ENCODE results near the gene CLPTM1. TPM values are rescaled to one million over a fixed set of nuclear protein-coding genes. Genes with fewer than 3 reads are reported as not detected.
"Not testable (repeated sequence)": the region's sequence is repeated elsewhere in the genome, so short reads cannot be mapped to it uniquely, and the experiment has no call there.

Gene CLPTM1
- 36.7 TPM for total RNA-seq

GRCh38 chr19:44954649-44955504 is at the start of gene CLPTM1:
Gene CLPTM1 (plus strand): TSS chr19:44955380. CDS start chr19:44955396, 16 bp downstream.
- DNase-seq = peak; percentile 96

DNA sequence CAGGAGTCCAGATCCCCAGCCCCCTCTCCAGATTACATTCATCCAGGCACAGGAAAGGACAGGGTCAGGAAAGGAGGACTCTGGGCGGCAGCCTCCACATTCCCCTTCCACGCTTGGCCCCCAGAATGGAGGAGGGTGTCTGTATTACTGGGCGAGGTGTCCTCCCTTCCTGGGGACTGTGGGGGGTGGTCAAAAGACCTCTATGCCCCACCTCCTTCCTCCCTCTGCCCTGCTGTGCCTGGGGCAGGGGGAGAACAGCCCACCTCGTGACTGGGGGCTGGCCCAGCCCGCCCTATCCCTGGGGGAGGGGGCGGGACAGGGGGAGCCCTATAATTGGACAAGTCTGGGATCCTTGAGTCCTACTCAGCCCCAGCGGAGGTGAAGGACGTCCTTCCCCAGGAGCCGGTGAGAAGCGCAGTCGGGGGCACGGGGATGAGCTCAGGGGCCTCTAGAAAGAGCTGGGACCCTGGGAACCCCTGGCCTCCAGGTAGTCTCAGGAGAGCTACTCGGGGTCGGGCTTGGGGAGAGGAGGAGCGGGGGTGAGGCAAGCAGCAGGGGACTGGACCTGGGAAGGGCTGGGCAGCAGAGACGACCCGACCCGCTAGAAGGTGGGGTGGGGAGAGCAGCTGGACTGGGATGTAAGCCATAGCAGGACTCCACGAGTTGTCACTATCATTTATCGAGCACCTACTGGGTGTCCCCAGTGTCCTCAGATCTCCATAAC is 49.6 kb upstream of the CLPTM1 start, which contains the start of gene APOE:
APOE (plus strand) TSS at position 360 of the 724 bp plus-strand sequence. CDS start 829 bp downstream, outside the sequence.
- no peak for DNase-seq

GRCh38 chr19:44907613-44908012 is 47.6 kb upstream of the CLPTM1 start:
- no peak for DNase-seq

DNA sequence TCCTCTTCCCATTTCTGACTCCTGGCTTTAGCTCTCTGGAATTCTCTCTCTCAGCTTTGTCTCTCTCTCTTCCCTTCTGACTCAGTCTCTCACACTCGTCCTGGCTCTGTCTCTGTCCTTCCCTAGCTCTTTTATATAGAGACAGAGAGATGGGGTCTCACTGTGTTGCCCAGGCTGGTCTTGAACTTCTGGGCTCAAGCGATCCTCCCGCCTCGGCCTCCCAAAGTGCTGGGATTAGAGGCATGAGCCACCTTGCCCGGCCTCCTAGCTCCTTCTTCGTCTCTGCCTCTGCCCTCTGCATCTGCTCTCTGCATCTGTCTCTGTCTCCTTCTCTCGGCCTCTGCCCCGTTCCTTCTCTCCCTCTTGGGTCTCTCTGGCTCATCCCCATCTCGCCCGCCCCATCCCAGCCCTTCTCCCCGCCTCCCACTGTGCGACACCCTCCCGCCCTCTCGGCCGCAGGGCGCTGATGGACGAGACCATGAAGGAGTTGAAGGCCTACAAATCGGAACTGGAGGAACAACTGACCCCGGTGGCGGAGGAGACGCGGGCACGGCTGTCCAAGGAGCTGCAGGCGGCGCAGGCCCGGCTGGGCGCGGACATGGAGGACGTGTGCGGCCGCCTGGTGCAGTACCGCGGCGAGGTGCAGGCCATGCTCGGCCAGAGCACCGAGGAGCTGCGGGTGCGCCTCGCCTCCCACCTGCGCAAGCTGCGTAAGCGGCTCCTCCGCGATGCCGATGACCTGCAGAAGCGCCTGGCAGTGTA is 46.9 kb upstream of the CLPTM1 start:
- no peak for DNase-seq

DNA sequence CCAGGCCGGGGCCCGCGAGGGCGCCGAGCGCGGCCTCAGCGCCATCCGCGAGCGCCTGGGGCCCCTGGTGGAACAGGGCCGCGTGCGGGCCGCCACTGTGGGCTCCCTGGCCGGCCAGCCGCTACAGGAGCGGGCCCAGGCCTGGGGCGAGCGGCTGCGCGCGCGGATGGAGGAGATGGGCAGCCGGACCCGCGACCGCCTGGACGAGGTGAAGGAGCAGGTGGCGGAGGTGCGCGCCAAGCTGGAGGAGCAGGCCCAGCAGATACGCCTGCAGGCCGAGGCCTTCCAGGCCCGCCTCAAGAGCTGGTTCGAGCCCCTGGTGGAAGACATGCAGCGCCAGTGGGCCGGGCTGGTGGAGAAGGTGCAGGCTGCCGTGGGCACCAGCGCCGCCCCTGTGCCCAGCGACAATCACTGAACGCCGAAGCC is 46.3 kb upstream of the CLPTM1 start:
- DNase-seq = no peak

DNA sequence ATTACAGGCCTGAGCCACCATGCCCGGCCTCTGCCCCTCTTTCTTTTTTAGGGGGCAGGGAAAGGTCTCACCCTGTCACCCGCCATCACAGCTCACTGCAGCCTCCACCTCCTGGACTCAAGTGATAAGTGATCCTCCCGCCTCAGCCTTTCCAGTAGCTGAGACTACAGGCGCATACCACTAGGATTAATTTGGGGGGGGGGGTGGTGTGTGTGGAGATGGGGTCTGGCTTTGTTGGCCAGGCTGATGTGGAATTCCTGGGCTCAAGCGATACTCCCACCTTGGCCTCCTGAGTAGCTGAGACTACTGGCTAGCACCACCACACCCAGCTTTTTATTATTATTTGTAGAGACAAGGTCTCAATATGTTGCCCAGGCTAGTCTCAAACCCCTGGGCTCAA is 45.4 kb upstream of the CLPTM1 start:
- DNase-seq = no peak

- not testable (repeated sequence) for DNase-seq
These were observed 43.3 kb upstream of the CLPTM1 start for GRCh38 chr19:44911896-44912295.

DNA sequence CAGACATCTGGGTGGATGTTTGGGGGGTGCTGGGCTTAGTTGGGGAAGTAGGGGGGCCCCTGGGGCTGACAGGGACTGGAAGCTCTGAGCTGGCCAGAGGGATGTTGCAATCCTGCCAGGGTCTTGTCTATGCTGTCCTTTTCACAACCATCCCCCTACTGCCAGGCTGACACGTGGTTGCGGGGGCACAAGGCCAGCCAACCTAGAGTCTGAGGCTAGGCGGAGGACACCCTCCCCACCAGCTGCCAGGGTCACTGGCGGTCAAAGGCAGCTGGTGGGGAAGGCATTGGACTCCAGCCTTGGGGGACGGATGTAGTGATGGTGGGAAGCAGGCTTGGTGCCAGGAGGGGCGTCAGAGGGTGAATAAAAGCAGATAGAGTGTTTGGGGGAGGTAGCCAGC is 42.3 kb upstream of the CLPTM1 start:
- no peak for DNase-seq

DNA sequence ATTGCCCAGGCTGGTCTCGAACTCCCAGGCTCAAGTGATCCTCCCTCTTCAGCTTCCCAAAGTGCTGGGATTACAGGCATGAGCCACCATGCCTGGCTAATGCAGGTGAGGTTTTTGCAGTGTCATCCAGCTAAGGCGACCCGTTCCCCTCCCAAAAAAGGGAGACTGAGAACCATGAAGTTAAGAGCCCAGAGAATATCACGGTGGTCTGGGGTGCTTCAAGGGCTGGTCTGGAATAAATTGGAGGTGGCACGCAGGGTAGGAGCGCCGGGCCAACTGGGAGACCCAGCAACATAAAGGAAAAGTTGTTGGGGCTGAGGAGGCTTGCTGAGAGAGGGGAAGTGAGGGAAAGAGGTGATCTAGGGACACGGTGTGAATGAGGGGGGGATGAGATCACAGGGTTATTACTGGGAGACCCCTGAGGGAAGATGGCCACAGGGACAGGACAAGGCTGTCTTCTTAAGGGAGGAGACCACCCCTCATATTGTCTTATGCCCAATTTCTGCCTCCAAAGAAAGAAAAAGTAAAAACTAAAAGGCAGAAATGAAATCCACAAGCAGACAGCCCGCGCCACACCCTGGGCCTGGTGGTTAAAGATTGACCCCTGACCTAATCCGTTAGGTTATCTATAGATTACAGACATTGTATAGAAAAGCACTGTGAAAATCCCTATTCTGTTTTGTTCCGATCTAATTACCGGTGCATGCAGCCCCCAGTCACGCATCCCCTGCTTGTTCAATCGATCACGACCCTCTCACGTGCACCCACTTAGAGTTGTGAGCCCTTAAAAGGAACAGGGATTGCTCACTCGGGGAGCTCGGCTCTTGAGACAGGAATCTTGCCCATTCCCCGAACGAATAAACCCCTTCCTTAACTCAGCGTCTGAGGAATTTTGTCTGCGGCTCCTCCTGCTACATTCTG is 41.4 kb upstream of the CLPTM1 start:
- not testable (repeated sequence) for DNase-seq

DNA sequence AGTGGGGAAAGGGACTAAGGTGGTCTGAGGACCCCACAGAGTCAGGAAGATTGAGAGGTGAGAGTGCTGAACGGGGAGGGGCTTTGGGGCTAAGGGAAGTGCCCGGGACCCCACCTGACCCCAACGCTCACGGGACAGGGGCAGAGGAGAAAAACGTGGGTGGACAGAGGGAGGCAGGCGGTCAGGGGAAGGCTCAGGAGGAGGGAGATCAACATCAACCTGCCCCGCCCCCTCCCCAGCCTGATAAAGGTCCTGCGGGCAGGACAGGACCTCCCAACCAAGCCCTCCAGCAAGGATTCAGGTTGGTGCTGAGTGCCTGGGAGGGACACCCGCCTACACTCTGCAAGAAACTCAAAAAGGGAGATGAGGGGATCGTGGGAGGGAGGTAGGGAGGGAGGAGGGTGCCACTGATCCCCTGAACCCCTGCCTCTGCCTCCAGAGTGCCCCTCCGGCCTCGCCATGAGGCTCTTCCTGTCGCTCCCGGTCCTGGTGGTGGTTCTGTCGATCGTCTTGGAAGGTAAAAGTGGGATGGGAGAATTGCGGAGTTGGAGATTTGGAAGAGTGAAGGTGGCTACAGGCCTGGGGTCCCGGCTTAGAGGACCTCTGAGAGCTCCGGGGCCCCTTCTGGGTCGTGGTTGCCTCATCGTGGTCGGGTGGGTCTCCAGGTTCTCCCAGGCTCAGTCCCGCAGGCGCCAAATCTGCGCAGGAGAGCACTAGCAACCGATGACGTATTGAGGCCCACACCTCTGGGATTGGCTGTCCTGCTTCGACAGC is 40.6 kb upstream of the CLPTM1 start, which contains the start of gene APOC1:
APOC1 (plus strand) TSS at position 176 of the 774 bp plus-strand sequence; CDS start at position 460, 284 bp downstream.
- peak; percentile 84 for DNase-seq

- no peak for DNase-seq
These were observed 30.9 kb upstream of the CLPTM1 start for GRCh38 chr19:44924243-44924725.

DNA sequence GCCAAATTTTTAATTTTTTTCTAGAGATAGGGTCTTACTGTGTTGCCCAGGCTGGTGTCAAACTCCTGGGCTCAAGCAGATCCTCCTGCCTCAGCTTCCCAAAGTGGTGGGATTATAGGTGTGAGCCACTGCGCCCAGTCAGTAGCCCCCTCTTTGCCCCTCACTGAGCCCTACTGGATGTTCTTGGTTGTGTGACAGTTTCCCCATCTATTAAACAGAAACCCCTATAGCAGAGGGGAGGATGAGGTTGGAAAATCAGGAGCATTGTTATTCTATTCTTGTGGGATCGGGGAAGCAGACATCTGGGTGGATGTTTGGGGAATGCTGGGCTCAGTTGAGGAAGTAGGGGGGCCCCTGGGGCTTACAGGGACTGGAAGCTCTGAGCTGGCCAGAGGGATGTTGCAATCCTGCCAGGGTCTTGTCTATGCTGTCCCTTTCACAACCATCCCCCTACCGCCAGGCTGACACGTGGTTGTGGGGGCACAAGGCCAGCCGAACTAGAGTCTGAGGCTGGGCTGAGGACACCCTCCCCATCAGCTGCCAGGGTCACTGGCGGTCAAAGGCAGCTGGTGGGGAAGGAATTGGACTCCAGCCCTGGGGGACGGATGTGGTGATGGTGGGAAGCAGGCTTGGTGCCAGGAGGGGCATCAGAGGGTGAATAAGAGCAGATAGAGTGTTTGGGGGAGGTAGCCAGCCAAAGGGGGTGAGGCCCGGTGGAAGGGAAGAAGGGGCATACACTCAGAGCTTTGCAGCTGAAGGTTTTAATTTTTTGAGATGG is 29.9 kb upstream of the CLPTM1 start:
- DNase-seq = peak; percentile 34

GRCh38 chr19:44926245-44927077 is 28.7 kb upstream of the CLPTM1 start:
- not testable (repeated sequence) for DNase-seq

DNA sequence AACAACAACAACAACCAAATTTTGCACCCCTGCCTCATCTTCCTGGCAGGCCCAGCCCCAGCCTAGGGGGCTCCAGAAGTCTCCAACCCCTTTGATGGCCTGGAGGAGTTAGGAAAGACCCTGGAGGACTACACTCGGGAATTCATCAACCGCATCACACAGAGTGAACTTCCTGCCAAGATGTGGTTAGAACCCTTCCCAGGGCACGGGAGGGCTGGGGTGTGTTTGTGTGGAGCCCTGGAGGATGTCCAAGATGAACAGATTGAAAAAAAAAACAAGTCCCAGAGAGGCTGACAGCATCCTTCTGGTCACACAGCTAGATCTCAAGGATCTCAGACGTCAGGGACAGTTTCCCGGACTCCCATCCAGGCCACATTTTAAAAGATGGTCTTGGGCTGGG is 27.4 kb upstream of the CLPTM1 start:
- DNase-seq = no peak

- DNase-seq = no peak
These were observed 25.1 kb upstream of the CLPTM1 start for GRCh38 chr19:44930088-44930487.

GRCh38 chr19:44931541-44931940 is 23.6 kb upstream of the CLPTM1 start:
- no peak for DNase-seq

- DNase-seq = no peak
These were observed 15.5 kb upstream of the CLPTM1 start for GRCh38 chr19:44939668-44940067.

GRCh38 chr19:44942067-44942571 is 13.1 kb upstream of the CLPTM1 start, which contains the start of gene APOC4:
Gene APOC4 (plus strand): TSS chr19:44942237. CDS start chr19:44942278, 41 bp downstream.
- DNase-seq = no peak

All from skin of body (tissue), 2 donors.